Activated T-helper 1 cell treated with anti-CD3 and anti-CD28 coated beads, Interleukin-12 subunit alpha, Interleukin-12 subunit beta, Interleukin-2, Interleukin-4 antibody, amounts not matched to agents 30 ng/mL and 10 ng/mL and 1 ng/mL, durations not matched to agents 14 hours and 24 hours and 36 hours (primary cell): Measurements from ENCODE around the gene BEST4. TPM values are rescaled to one million over a fixed set of nuclear protein-coding genes. Genes with fewer than 3 reads are reported as not detected.

Source experiments
- DNase-seq: peaks from one replicate; pipeline ENCODE4 v3.0.0; 2021; ENCODE audit warnings: low spot score
- H3K27ac Mint-ChIP-seq: one replicate; pipeline ENCODE4 v1.8.0; 2021; ENCODE audit warnings: mild to moderate bottlenecking, mixed read lengths
- H3K27me3 Mint-ChIP-seq: one replicate; pipeline ENCODE4 v1.8.0; 2022; ENCODE audit warnings: mild to moderate bottlenecking, moderate library complexity, mixed read lengths; ENCODE audit not compliant: insufficient read depth
- H3K36me3 Mint-ChIP-seq: one replicate; pipeline ENCODE4 v1.8.0; 2021; ENCODE audit warnings: low read depth, mixed read lengths
- H3K4me1 Mint-ChIP-seq: one replicate; pipeline ENCODE4 v1.8.0; 2021; ENCODE audit warnings: low read depth, mixed read lengths
- H3K4me3 Mint-ChIP-seq: one replicate; pipeline ENCODE4 v1.8.0; 2021; ENCODE audit warnings: mild to moderate bottlenecking, moderate library complexity, mixed read lengths
- H3K9me3 Mint-ChIP-seq: one replicate; pipeline ENCODE4 v1.8.0; 2021; ENCODE audit warnings: mixed read lengths
- intact Hi-C: fragments of 100-400 bp; cut with micrococcal nuclease; formaldehyde crosslinking; loops from one replicate; pipeline ENCODE4 v1.15.1; 2024
- total RNA-seq: library from RNA; stranded (reverse); gene quantifications from 2 replicates; pipeline ENCODE4 v1.2.3, GENCODE V29; 2022

BEST4 gene
- total RNA-seq, 1 donor from 2014 or later, result 0.47 TPM

DNA sequence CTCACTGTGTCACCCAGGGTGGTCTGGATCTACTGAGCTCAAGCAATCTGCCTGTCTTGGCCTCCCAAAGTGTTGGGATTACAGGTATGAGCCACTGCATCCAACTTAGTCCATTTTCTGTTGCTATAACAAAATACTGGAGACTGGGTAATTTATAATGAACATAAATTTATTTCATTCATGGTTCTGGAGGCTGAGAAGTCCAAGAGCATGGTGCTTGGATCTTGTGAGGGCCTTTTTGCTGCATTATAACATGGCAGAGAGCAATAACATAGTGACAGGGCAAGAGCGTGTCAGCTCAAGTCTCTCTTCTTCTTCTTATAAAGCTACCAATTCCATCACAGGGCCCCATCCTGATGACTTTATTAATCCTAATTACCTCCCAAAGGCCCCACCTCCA lies 52.0 kb downstream of the BEST4 start:
- H3K27ac Mint-ChIP-seq, result no peak overlapping the region
- intact Hi-C loops, result loop anchor here (5.0 to 10.0 kb wide), 2 partner anchors 849 to 951 kb away; partner anchors contain the start of genes GPBP1L1, NASP and TMEM69
- H3K36me3 Mint-ChIP-seq, result peaks cover 1% of the 10 kb centered on the region
- H3K4me3 Mint-ChIP-seq, result no peak overlapping the region
- peaks cover 30% of the 10 kb centered on the region for H3K4me1 Mint-ChIP-seq
- no peak for DNase-seq
- peaks cover 3% of the 10 kb centered on the region for H3K27me3 Mint-ChIP-seq
- H3K9me3 Mint-ChIP-seq, result no peaks in the 10 kb centered on the region

DNA sequence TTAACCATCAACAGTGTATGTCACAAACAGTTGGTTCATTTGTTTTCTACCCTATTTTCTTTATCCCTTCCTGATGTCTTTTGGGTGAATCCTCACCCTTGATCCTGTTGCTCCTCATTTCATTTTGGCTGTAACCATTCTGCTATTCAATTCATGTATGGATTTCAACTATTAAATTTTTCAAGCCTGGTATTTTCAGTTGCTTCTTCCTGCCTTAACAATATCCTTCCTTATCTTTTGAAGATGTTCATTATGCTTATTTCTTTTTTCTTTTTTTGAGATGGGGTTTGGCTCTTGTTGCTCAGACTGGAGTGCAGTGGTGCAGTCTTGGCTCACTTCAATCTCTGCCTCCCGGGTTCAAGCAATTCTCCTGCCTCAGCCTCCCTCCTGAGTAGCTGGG lies 54.2 kb downstream of the BEST4 start:
- peaks cover 26% of the 10 kb centered on the region for H3K4me1 Mint-ChIP-seq

More for the DNA sequence above, 54.2 kb downstream of the BEST4 start:
- Mint-ChIP-seq H3K4me3 (no peak overlapping the region), H3K36me3 (no peaks in the 10 kb centered on the region), H3K9me3 (no peaks in the 10 kb centered on the region), H3K27ac (no peak overlapping the region), H3K27me3 (peaks cover 3% of the 10 kb centered on the region)
- no peak for DNase-seq
- intact Hi-C loops, result loop anchor here (10.0 kb wide), 1 partner anchor 851 kb away; the partner anchor contains the start of gene NASP

Other genes starting within 250 kb of the BEST4 start
- gene TMEM53, start 113.7 kb downstream of the BEST4 start, total RNA-seq, result 4.3 and 6.6 TPM in 2 replicates
- gene ARMH1, start 113.5 kb downstream of the BEST4 start, total RNA-seq, result 95.3 and 99.8 TPM in 2 replicates
- not detected in 2 replicates for gene RNU5D-1, start 57.0 kb downstream of the BEST4 start, total RNA-seq
- 68.7 and 72.9 TPM in 2 replicates for gene KIF2C, start 48.3 kb downstream of the BEST4 start, total RNA-seq
- gene RPS8, start 12.6 kb downstream of the BEST4 start, total RNA-seq, result 2,172 and 2,226 TPM in 2 replicates
- 208 and 211 TPM in 2 replicates for gene PLK3, start 12.2 kb upstream of the BEST4 start, total RNA-seq
- 0.44 TPM in 1 of 2 replicates, not detected in the other for gene DYNLT4, start 19.2 kb upstream of the BEST4 start, total RNA-seq
- gene BTBD19, start 20.4 kb upstream of the BEST4 start, total RNA-seq, result 22.6 and 24.1 TPM in 2 replicates
- 1.3 and 1.5 TPM in 2 replicates for gene PTCH2, start 55.1 kb upstream of the BEST4 start, total RNA-seq
- gene EIF2B3, start 198.4 kb upstream of the BEST4 start, total RNA-seq, result 56.0 and 60.4 TPM in 2 replicates
- 22.2 and 23.5 TPM in 2 replicates for gene HECTD3, start 223.2 kb upstream of the BEST4 start, total RNA-seq
- gene UROD, start 224.1 kb upstream of the BEST4 start, total RNA-seq, result 79.9 and 81.9 TPM in 2 replicates